ENCODE results near the gene OPCML.

OPCML gene

GRCh38 chr11:132686886-132687285 is 845.4 kb downstream of the OPCML start:
- DNase-seq = no peak

DNA sequence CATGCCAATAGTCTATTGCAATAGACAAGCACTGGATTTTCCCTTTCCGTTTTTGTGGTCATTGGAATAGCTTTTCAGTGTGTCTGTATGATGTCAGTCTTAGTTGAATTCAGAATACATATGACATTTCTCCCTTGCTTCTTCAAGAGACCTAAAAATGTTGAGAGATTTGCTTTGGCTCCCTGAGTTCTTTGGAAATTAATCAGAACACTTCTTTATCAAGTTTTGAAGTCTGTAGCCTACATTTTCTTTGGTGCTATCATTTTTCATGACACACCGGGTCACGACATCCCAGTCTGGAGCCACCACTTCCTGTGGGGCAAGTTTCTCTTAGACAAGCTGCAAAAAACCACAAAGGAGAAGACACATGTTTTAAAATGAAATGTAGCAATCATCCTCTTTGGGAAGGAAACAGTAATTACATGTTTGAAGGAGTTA is 847.1 kb downstream of the OPCML start:
- no peak for DNase-seq

DNA sequence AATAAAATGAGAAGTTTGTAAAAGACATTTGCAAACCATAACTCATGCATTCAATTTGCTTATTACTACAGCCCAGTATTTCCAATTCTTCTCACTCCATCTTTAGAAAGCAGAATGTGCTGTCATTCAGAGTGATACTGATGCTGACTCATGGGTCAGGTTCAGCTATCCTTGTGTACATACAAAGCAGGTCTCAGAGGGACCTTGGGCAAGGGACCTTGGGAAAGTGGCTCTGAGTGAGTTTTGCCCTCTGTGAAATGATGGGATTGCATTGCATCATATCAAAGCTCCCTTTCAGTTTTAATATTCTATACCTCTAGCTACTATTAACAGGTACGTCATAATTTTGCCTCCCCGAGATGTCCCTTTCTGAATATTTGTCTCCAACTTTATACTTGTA is 848.7 kb downstream of the OPCML start:
- no peak for DNase-seq

DNA sequence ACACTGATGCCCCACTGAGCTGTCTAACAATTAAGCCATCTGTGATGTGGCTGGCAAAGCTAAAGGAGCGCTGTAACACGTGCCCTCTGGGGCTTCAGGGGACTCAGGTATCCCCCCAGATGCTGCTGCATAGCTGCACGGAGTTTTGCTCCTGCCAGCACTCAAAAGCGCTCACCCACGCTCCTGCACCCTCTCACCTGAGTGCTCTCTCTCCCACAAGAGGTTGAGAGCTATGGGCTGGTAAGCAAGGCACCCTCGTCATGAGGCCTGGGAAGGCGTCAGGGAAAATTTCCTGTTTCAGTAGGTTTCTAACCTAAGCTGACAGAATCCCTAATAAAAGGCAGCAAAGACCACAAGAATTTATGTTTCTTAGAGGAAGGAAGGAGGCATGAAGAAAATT is 850.3 kb downstream of the OPCML start:
- DNase-seq = no peak

DNA sequence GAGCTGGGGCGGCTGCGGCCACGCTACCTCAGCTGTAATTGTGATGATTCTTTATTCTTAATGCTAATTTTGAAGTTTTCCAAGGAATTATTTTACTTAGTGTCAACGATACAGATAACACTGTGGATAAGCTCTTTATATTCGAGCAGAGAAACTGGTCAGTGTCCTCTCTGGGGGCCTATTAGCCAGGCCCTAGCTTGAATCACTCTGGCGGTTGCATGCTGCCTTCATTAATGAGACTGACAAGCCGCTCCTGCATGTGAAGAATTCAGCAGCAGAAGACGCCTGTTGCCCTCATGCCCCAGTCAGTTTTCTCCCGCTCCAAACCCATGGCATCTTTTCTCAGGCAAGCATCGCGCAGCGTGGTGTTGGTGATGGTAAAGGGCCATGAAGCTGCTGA is 851.7 kb downstream of the OPCML start:
- no peak for DNase-seq

- no peak for DNase-seq
Measured at GRCh38 chr11:132674151-132674550, 858.1 kb downstream of the OPCML start.

- no peak for DNase-seq
Measured at GRCh38 chr11:132671851-132672370, 860.4 kb downstream of the OPCML start.

DNA sequence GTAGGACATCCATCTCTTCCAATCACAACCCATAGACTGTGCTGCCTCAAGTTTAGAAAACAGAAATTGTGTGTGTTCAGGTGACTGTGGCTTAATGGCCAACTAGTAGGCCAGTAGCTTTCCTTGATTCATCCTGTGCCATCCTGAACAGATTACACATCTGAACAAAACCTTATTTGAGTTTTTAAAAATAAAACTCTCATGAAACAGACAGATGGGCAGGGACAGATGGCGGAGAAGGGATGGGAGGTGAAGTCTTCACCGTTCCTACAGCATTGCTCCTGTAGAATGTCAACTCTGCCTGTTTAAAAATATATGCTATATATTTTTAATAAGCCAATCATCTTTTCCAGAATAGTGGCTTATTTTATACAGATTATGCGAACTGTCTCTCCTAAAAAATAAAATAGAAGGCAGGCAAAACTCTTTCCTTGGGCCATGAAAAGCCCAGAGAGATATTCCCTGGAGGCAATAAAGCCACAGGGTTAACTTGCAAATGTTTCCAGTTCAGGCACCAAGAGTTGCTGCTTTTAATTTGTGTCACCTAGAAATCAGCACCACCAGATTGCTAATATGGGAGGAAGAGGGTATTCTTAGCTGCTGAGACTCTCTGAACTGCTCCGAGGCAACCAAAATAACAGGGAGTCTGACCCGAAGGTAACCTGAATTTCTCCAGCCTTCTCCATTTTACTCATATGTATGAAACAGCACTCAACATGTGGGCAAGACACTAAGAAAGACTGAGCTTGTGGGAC is 861.2 kb downstream of the OPCML start:
- DNase-seq = no peak

- DNase-seq = no peak
Measured at GRCh38 chr11:132669949-132670348, 862.4 kb downstream of the OPCML start.

GRCh38 chr11:132665205-132665604 is 867.1 kb downstream of the OPCML start:
- DNase-seq = no peak

GRCh38 chr11:132658696-132659095 is 873.6 kb downstream of the OPCML start:
- DNase-seq = no peak

GRCh38 chr11:132658004-132658403 is 874.3 kb downstream of the OPCML start:
- no peak for DNase-seq

GRCh38 chr11:132655187-132655855 is 877.0 kb downstream of the OPCML start:
- DNase-seq = no peak

DNA sequence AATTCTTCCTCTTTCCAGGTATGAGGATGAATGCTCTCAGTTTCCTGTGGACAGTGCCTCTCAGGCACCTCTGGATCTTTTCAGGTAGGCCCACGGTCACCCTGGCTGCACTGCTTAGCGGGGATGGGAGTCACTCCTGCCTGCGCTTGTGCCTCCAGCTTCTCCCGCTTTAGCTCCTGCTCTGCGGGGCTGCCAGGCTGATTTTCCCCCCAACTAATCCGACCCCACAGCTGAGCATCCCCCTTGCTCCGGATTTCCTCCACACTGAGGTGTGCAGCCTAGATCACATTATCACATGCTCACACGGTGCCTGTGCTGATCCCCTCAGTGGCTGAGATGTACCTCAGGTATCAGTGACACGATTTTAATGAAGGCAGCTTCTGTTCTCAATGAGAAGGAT is 879.1 kb downstream of the OPCML start:
- no peak for DNase-seq

DNA sequence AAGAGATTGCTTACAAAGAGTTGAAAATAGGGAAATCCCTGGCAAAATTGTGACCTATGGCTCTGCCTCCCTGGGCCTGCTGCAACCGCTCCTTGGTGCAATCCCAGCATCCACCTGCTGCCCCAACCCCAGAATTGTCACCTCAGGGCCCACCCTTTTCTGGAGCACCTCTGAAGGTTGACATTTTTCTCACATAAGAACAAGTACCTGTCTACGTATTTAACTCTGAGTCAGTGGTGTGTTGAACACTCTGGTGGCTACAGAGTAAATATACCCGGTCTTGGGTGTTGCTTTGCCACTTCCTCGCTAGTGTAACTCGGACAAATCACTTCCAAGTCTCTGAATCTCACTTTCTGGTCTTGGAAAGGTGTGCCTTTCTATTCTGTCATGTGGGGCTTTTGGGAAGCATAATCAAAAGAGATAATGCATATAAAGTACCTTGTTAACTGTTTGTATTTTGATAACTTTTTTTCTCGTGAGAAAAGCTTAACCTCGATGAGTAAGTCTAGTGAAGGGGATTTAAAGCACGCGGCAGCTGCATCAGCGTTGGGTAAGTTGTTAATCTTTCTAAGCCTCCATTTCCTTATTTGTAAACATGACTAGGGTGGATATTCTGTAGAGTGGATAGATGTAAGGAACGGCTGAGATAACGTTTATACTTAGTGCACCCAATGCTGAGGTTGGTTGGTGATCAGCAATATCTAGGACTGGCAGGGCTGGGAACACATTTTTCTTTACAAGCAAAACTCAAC is 881.2 kb downstream of the OPCML start:
- no peak for DNase-seq

- DNase-seq = no peak
Measured at GRCh38 chr11:132649277-132649676, 883.0 kb downstream of the OPCML start.

GRCh38 chr11:132648851-132649250 is 883.5 kb downstream of the OPCML start:
- DNase-seq = no peak

- DNase-seq = no peak
Measured at GRCh38 chr11:132646890-132647289, 885.4 kb downstream of the OPCML start.

GRCh38 chr11:132644520-132645239 is 887.6 kb downstream of the OPCML start:
- DNase-seq = no peak

- no peak for DNase-seq
Measured at GRCh38 chr11:132643239-132643638, 889.1 kb downstream of the OPCML start.

DNA sequence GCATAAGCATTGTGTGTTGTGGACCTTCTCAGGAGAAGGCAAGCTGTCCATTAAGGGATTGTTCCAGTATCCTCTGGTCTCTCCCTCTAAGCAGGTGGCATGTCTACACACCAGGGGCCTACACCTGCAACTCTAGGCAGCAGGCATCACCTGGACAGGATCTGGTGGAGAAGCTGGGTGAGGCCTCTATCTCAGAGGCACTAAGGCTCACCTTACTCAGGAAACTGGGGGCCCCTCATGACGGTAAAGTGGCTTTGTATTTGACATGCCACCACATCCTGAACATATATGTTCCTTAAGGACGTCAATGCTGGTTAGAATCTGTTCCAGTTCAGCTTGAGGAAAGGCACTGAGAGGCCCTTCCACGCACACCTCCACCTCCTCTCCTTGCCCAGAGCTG is 891.3 kb downstream of the OPCML start:
- DNase-seq = no peak

DNA sequence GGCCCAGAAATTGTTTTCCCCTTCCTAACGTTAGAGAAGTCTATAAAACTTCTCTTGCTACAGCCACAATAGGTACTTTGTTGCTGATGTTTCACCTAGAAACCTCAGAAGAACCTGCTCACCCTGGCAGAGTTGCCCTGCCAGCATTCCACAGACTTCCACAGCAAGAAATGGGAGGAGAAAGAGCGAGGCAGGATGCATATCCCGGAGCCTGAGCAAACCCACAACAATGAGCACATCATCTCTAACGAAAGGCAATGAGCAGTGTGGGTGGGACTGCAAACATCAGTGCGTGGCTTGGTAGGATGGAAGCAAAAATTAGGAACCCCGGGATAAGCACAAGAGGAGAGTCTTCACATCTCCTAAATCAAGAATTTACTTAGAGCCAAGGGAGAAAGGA is 892.3 kb downstream of the OPCML start:
- no peak for DNase-seq

GRCh38 chr11:132639403-132639802 is 892.9 kb downstream of the OPCML start:
- DNase-seq = no peak
